ACHN (cell line): ENCODE data around the gene IGSF9B.

Source experiments
- DNase-seq: peaks from one replicate; pipeline ENCODE4 v3.0.0-alpha.2; 2015
- in situ Hi-C: cut with HindIII; loops from 2 replicates; pipeline ENCODE4 v1.10.0; 2017; ENCODE audit warnings: low sequenced_read_pairs, low pct_ligation_motif_present, low pct_unique_long_range_greater_than_20kb

The IGSF9B gene

GRCh38 chr11:133913761-133914160 is 43.0 kb downstream of the IGSF9B start:
- in situ Hi-C loops, result no loop called here
- DNase-seq, result no peak

DNA sequence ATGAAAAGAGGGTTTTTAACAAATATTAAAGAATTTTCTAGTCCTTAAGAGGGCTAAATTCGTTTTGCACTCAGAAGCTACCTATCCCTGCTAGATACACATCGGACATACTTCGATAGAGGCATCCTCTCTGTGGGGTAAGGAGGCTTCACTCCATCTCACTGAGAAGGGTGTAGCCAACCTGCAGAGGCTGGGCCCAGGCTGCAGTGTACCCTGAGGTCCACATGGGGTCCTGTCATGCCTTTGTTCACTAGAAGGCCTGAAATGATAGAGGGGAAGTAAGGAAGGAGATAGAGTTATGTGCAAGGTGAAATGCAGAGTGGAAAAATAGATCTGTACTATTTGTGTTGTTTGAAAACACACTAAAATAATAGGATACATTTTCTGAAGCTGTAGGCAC is 45.6 kb downstream of the IGSF9B start:
- in situ Hi-C loops, result no loop called here
- peak; percentile 2 for DNase-seq

- in situ Hi-C loops, result no loop called here
- no peak for DNase-seq
Observed at GRCh38 chr11:133910101-133910500, 46.7 kb downstream of the IGSF9B start.

GRCh38 chr11:133908827-133909226 is 47.9 kb downstream of the IGSF9B start:
- in situ Hi-C loops, result no loop called here
- DNase-seq, result no peak

DNA sequence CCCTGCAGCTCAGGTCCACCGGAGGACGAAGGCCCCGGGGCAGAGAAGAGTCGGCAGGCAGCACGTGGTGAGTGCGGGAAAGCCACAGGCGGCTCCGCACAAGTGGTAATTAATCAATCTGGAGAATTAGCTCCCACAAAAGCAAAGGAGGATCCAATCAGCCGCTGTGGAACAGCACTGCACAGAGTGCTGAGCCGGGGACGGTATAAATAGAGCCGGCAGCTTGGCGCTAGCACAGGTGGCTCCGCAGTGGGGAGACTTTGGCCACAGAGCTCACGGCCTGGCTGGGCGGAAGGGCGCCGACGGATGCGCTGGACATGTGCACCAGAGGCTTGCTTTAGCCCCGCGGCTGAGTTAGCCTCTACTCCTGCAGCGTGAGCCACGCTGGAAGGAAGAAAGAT is 48.9 kb downstream of the IGSF9B start:
- DNase-seq, result no peak
- in situ Hi-C loops, result no loop called here

DNA sequence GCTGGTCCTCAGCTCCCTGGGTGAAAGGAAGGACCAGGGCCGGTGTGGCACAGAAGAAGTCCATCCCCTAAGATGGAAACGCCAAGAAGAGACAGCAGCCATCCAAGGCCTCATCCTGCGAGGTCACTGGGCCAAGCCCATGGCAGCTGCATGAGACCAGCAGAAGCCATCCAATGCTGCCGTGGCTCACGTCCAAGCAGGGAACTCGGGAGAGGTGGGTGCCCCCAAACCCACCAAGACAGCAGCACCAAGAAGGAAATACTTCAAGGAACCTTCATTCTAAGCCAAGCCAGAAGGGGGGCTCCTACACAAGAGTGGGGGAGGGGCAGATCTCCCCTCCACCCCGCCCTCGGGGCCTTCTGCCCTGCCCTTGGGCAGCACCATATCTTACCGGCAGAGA is 49.6 kb downstream of the IGSF9B start:
- in situ Hi-C loops, result no loop called here
- DNase-seq, result no peak

DNA sequence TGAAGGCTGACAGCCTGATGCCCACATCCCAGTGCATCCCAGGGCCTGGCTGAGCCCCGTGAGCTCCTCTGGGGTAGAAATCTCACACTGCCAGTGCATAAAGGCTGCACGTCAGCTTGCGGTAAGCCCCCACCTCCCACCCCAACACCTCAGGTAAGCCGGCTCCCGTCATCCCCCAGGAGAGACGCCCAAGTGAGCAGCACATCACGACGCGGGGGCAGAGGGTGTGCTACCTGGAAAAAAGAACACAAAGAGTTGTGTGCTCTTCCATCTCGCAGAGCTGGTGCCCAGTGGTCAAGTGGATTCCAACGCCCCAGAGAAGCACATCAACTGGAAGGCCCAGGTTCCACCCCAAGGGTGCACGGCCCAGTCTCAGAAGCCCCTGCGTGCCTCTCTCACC is 50.0 kb downstream of the IGSF9B start:
- no peak for DNase-seq
- in situ Hi-C loops, result no loop called here

GRCh38 chr11:133906241-133906640 is 50.5 kb downstream of the IGSF9B start:
- in situ Hi-C loops, result no loop called here
- DNase-seq, result no peak

DNA sequence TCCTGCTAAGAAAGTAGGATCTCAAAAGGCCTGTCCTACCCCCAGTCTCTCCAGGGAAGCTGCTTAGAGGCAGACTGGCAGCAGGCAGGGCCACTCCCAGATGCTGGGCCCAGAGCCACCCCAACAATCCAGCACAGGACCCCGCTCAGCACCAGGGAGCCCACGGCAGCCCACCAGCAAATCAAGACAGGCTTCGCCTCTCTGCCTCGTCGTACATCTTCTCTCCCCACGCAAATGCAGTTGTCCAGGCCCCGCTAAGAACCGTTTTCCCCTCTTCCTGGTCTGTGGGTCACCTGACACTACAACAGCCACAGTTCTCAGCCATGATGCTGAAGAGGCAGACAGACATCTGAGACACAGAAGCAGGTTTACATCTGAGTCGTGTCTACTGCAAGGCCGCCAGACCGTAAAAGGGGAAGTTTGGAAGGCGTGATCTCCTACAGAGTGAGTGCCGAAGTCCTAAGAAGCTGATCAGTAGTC is 51.1 kb downstream of the IGSF9B start:
- no peak for DNase-seq
- in situ Hi-C loops, result no loop called here

- no peak for DNase-seq
- in situ Hi-C loops, result no loop called here
Observed at GRCh38 chr11:133904818-133905515, 51.8 kb downstream of the IGSF9B start.

GRCh38 chr11:133903875-133904817 is 52.6 kb downstream of the IGSF9B start:
- DNase-seq, result no peak
- in situ Hi-C loops, result no loop called here

DNA sequence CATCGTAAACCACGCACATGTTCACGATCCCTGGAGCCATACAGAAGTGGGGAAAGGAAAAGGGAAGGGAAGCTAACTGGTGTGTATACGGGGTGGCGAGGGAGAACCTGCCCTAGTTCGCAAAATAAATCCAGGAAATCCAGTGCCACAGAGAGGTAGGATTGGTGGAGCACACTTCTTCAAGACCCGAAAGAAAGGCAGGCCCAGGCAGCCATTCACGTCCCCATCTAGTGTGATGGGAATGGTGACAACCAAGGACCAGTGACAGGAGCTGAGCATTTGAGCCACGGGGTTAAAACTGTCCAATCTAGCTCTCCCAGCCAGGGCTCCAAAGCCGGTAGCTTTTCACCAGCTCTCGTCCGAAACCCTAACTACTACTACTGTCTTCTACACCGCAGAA is 53.7 kb downstream of the IGSF9B start:
- in situ Hi-C loops, result no loop called here

GRCh38 chr11:133902506-133902905 is 54.3 kb downstream of the IGSF9B start:
- in situ Hi-C loops, result no loop called here
- DNase-seq, result no peak

More for the DNA sequence above, 53.7 kb downstream of the IGSF9B start:
- no peak for DNase-seq

- DNase-seq, result no peak
- in situ Hi-C loops, result no loop called here
Observed at GRCh38 chr11:133901999-133902398, 54.8 kb downstream of the IGSF9B start.

- in situ Hi-C loops, result no loop called here
- DNase-seq, result no peak
Observed at GRCh38 chr11:133901316-133901715, 55.5 kb downstream of the IGSF9B start.

GRCh38 chr11:133900176-133901105 is 56.3 kb downstream of the IGSF9B start:
- in situ Hi-C loops, result no loop called here
- no peak for DNase-seq

DNA sequence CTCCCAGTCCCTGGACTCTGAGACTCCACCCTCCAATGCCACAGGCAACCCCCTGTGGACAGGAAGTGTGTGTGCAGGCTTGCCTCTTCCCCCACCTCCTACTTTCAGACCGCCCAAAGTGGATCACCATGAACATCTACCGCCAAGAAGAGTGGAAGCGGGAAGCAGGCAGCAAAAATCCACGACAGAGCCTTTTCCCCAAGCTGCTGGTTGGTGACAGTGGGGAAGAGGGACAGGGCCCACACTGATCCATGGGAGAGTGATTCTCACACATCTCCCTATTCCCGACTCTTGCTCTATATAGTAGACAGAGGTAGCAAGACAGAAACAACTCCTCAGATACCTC is 58.0 kb downstream of the IGSF9B start:
- no peak for DNase-seq
- in situ Hi-C loops, result no loop called here

GRCh38 chr11:133898031-133898769 is 58.6 kb downstream of the IGSF9B start:
- DNase-seq, result no peak
- in situ Hi-C loops, result no loop called here
